Psoas muscle (tissue), 8 donors: Measurements from ENCODE around the gene SPSB4. TPM values are rescaled to one million over a fixed set of nuclear protein-coding genes. Genes with fewer than 3 reads are reported as not detected.

Experiments
- ATAC-seq, 4 donors: fragments of 200-7000 bp; cut with Tn5 transposase; one replicate each; pipeline ENCODE4 v1.9.1; 2020; ENCODE audit warnings: moderate library complexity in 3 of 4, mild to moderate bottlenecking in 2 of 4
- DNase-seq, 2 donors: peaks; one replicate each; pipeline ENCODE4 v3.0.0-alpha.2; 2020
- H3K27ac ChIP-seq: fragments of 200-600 bp; one replicate; pipeline ENCODE4 v1.8.0; 2022
- H3K27me3 ChIP-seq, 3 donors: fragments of 200-600 bp in 1 of 3; one replicate each; pipeline versions ENCODE4 v1.6.1 to v1.8.0; 2013 to 2022; ENCODE audit warnings: low read length in 2 of 3, mild to moderate bottlenecking in 2 of 3, moderate library complexity in 1 of 3; ENCODE audit not compliant: insufficient read depth in 3 of 3
- H3K36me3 ChIP-seq, 2 donors: fragments of 200-600 bp in 1 of 2; one replicate each; pipeline versions ENCODE4 v1.6.1 to v1.8.0; 2013 to 2022; ENCODE audit warnings: low read depth in 1 of 2, mild to moderate bottlenecking in 1 of 2, moderate library complexity in 1 of 2; ENCODE audit not compliant: insufficient read depth in 1 of 2
- H3K4me1 ChIP-seq: fragments of 200-600 bp; one replicate; pipeline ENCODE4 v1.8.0; 2022
- H3K4me3 ChIP-seq: fragments of 200-600 bp; one replicate; pipeline ENCODE4 v1.8.0; 2022; ENCODE audit warnings: mild to moderate bottlenecking
- H3K9me3 ChIP-seq: fragments of 200-600 bp; one replicate; pipeline ENCODE4 v1.8.0; 2022
- WGBS, 3 donors: extraction: QIAGEN DNeasy Blood & Tissue Kit; methylation state at CpG; one replicate each; pipeline versions ENCODE4 v1.1.6 to v1.1.7; 2013; 5-methylcytosine and 5-hydroxymethylcytosine counted together
- intact Hi-C, 2 donors: fragments of 100-400 bp; cut with DNase I; formaldehyde crosslinking; loops; one replicate each; pipeline versions ENCODE4 v1.11.0 to v1.14.2; 2022
- polyA plus RNA-seq, 3 donors: library from polyadenylated mRNA; stranded (reverse); fragments of 200-250 nt; gene quantifications; one replicate each; pipeline ENCODE4 v1.2.3, GENCODE V29; 2013
- total RNA-seq, 4 donors: library from RNA; stranded (reverse); fragmentation: NEBNext Ultra II Directional in 2 of 4; extraction: Animal tissue kit (Norgen Biotek cat#: 25700) in 2 of 4; gene quantifications; one replicate each; pipeline versions ENCODE4 v1.2.1 to v1.2.4, GENCODE V29; 2021 to 2023
- TF ChIP-seq, protein P1 (sequence below): fragments of 200-600 bp; IDR thresholded peaks from one replicate; pipeline ENCODE4 v1.8.0; 2022; ENCODE audit warnings: antibody characterized with exemption
- donor health status: healthy with polysubstance abuse.
- donor health status: DM: no; HTN: no; CAD: no; lungs with moderate emphysema.
- donor health status: Bipolar disorder and iron deficiency.
- donor health status: healthy.
- donor health status: DM: yes; HTN: yes; CAD: no.
- donor health status: DM: no; HTN: no; CAD: no.
- donor health status: DM: no; HTN: no; CAD: no.
- donor health status: DM: yes; HTN: yes; CAD: no.

The SPSB4 gene
- total and polyA plus RNA-seq, 7 donors, result 0.39 to 1.9 (median 0.59) TPM

DNA sequence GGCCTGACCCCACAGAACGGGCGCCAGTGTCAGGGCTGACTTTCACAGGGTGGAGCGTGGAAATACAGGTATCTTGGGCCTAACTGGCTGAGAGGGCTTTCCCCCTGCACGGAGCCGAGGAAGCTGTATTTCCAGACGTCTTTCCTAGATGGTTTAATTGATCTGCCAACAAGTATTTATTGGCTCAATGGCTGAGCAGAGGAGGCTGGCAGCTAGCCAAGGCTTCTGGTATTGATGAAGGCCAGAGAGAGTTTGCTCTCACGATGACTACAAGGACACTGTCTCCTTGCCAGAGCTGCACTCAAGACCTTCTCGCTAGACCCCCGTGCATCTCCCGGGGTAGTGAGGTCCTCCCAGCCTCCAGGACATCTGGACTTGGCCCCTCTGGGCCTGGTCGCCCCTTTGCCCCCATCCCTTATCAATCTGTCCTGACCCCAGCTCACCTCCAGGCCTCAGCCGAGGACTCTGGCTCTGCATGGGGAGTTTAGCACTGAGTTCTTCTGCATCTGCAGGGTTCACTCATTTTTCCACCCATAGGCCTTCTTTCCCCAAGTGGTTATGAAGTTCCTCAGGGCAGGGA, 20.6 kb downstream of the SPSB4 start:
- no peak overlapping the region for H3K4me3 ChIP-seq
- ATAC-seq (no peak), DNase-seq (no peak)
- intact Hi-C loops, result no loop called here
- TF ChIP-seq, protein P1, sequence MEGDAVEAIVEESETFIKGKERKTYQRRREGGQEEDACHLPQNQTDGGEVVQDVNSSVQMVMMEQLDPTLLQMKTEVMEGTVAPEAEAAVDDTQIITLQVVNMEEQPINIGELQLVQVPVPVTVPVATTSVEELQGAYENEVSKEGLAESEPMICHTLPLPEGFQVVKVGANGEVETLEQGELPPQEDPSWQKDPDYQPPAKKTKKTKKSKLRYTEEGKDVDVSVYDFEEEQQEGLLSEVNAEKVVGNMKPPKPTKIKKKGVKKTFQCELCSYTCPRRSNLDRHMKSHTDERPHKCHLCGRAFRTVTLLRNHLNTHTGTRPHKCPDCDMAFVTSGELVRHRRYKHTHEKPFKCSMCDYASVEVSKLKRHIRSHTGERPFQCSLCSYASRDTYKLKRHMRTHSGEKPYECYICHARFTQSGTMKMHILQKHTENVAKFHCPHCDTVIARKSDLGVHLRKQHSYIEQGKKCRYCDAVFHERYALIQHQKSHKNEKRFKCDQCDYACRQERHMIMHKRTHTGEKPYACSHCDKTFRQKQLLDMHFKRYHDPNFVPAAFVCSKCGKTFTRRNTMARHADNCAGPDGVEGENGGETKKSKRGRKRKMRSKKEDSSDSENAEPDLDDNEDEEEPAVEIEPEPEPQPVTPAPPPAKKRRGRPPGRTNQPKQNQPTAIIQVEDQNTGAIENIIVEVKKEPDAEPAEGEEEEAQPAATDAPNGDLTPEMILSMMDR, result no peak
- H3K27me3 ChIP-seq, result no peaks in the 10 kb centered on the region
- no peaks in the 10 kb centered on the region for H3K36me3 ChIP-seq
- WGBS, 3 donors, result 77 to 85% (median 80%) methylated on average over 12 of the region's 12 CpGs
- H3K27ac ChIP-seq, result no peak overlapping the region
- no peaks in the 10 kb centered on the region for H3K9me3 ChIP-seq
- H3K4me1 ChIP-seq, result peaks cover 10% of the 10 kb centered on the region

- 96 to 98% (median 97%) methylated on average over 5 of the region's 5 CpGs for WGBS, 3 donors
- TF ChIP-seq, protein P1, result no peak
- ATAC-seq (no peak), DNase-seq (no peak)
- Histone ChIP-seq H3K4me3 (no peak overlapping the region), H3K4me1 (peaks cover 22% of the 10 kb centered on the region), H3K9me3 (no peaks in the 10 kb centered on the region), H3K27me3 (no peaks in the 10 kb centered on the region), H3K27ac (no peak overlapping the region), H3K36me3 (no peaks in the 10 kb centered on the region)
- intact Hi-C loops, result no loop called here
Measured at GRCh38 chr3:141072950-141073349, 21.8 kb downstream of the SPSB4 start.

GRCh38 chr3:141073580-141073979, 22.4 kb downstream of the SPSB4 start:
- Histone ChIP-seq H3K4me3 (no peak overlapping the region), H3K27ac (no peak overlapping the region), H3K4me1 (peaks cover 25% of the 10 kb centered on the region), H3K36me3 (no peaks in the 10 kb centered on the region), H3K9me3 (no peaks in the 10 kb centered on the region), H3K27me3 (no peaks in the 10 kb centered on the region)
- 56 to 69% (median 60%) methylated on average over 2 of the region's 2 CpGs for WGBS, 3 donors
- intact Hi-C loops, result no loop called here
- DNase-seq (no peak), ATAC-seq (no peak)
- TF ChIP-seq, protein P1, result no peak

- TF ChIP-seq, protein P1, result no peak
- DNase-seq (no peak), ATAC-seq (no peak)
- WGBS, 3 donors, result 89 to 93% (median 93%) methylated on average over 9 of the region's 9 CpGs
- peaks cover 25% of the 10 kb centered on the region for H3K4me1 ChIP-seq
- no peaks in the 10 kb centered on the region for H3K27me3 ChIP-seq
- H3K36me3 ChIP-seq, result no peaks in the 10 kb centered on the region
- intact Hi-C loops, result no loop called here
- no peak overlapping the region for H3K27ac ChIP-seq
- no peak overlapping the region for H3K4me3 ChIP-seq
- H3K9me3 ChIP-seq, result no peaks in the 10 kb centered on the region
Measured at GRCh38 chr3:141074529-141074928, 23.4 kb downstream of the SPSB4 start.
